Ishikawa (cell line): ENCODE results near the gene TNFRSF12A.

ENCODE experiments used
- CEBPB ChIP-seq: IDR thresholded peaks from 2 replicates; pipeline ENCODE4 v1.6.1; 2012
- CREB1 ChIP-seq: IDR thresholded peaks from 2 replicates; pipeline ENCODE4 v1.6.1; 2012; ENCODE audit warnings: low read depth
- EGR1 ChIP-seq: IDR thresholded peaks from 2 replicates; pipeline ENCODE4 v1.6.1; 2012
- EP300 ChIP-seq: IDR thresholded peaks from 2 replicates; pipeline ENCODE4 v1.6.1; 2012; ENCODE audit warnings: borderline replicate concordance
- FOXM1 ChIP-seq: IDR thresholded peaks from 2 replicates; pipeline ENCODE4 v1.6.1; 2012; ENCODE audit warnings: low read depth, borderline replicate concordance
- NFIC ChIP-seq: IDR thresholded peaks from 2 replicates; pipeline ENCODE4 v1.6.1; 2012
- RAD21 ChIP-seq: IDR thresholded peaks from 2 replicates; pipeline ENCODE4 v1.6.1; 2012; ENCODE audit warnings: low read depth
- REST ChIP-seq: IDR thresholded peaks from 2 replicates; pipeline ENCODE4 v1.6.1; 2012; ENCODE audit warnings: low read depth, mild to moderate bottlenecking
- TAF1 ChIP-seq: IDR thresholded peaks from 2 replicates; pipeline ENCODE4 v1.6.1; 2012; ENCODE audit warnings: low read depth, mild to moderate bottlenecking
- TCF12 ChIP-seq: IDR thresholded peaks from 2 replicates; pipeline ENCODE4 v1.6.1; 2012; ENCODE audit warnings: low read depth
- TEAD4 ChIP-seq: IDR thresholded peaks from 2 replicates; pipeline ENCODE4 v1.6.1; 2012
- YY1 ChIP-seq: IDR thresholded peaks from 2 replicates; pipeline ENCODE4 v1.6.1; 2012; ENCODE audit warnings: low read depth
- ZBTB7A ChIP-seq: IDR thresholded peaks from 2 replicates; pipeline ENCODE4 v1.6.1; 2012; ENCODE audit warnings: low read depth
- TF ChIP-seq, protein P1 (sequence below): IDR thresholded peaks from 2 replicates; pipeline ENCODE4 v1.6.1; 2012

DNA sequence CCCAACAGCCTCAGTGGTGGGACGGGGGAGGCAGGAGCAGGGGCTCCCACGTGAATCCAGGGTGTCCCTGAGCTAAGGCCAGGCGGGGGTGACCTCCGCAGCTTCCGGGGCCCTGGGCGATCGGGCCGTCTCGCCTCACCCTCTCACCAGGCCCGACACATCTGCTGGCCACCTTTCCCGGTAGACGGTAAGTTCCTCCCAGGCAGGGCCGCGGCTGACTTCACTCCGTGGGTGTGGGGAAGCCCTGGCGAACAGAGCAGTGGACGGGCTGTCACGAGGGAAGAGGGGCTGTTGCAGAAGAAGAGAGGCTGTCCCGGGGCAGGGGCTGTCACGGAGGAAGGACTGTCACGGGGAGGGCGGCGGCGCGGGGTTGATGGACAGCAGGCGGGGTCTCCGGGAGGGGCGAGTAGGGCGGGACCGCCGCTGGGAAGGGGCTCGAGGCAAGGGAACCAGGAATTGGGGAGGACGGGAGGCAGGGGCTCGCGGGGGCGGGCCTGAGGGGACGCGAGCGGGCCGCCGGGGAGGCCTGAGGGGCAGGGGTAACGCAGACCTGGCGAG is 40.4 kb upstream of the TNFRSF12A start:
- no peak for TF ChIP-seq CEBPB
- TF ChIP-seq, protein P1, sequence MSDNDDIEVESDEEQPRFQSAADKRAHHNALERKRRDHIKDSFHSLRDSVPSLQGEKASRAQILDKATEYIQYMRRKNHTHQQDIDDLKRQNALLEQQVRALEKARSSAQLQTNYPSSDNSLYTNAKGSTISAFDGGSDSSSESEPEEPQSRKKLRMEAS: no peak
- no peak for TF ChIP-seq FOXM1
- TF ChIP-seq REST: no peak
- no peak for TF ChIP-seq TAF1
- no peak for TF ChIP-seq TCF12
- TF ChIP-seq EP300: no peak
- TF ChIP-seq RAD21: no peak
- TF ChIP-seq NFIC: no peak
- no peak for TF ChIP-seq YY1
- TF ChIP-seq ZBTB7A: no peak; the same call in 1 of the 2 replicates
- no peak for TF ChIP-seq TEAD4
- no peak for TF ChIP-seq CREB1
- TF ChIP-seq EGR1: no peak
